Measurements from ENCODE around the gene VSTM2B.

VSTM2B gene

DNA sequence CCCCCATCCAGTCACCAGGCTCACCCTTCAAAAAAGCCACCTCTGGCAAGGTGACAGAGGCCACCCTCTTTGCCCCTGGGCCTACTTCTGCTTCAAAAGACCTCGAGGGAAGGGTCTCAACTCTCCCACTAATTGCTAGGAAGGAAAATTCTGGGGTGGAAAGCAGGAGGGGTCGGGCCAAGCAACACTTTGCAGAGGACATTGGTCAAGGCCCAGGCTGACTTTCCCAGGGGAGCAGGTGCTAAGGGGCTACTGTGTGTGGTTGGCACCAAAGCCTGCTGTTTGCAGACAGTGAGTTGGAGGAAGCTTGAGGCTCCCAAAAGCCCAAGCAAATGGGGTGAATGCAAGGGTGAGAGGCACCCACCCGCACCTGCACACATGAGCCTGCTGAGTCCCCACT is 28.6 kb upstream of the VSTM2B start:
- DNase-seq, result no peak

DNA sequence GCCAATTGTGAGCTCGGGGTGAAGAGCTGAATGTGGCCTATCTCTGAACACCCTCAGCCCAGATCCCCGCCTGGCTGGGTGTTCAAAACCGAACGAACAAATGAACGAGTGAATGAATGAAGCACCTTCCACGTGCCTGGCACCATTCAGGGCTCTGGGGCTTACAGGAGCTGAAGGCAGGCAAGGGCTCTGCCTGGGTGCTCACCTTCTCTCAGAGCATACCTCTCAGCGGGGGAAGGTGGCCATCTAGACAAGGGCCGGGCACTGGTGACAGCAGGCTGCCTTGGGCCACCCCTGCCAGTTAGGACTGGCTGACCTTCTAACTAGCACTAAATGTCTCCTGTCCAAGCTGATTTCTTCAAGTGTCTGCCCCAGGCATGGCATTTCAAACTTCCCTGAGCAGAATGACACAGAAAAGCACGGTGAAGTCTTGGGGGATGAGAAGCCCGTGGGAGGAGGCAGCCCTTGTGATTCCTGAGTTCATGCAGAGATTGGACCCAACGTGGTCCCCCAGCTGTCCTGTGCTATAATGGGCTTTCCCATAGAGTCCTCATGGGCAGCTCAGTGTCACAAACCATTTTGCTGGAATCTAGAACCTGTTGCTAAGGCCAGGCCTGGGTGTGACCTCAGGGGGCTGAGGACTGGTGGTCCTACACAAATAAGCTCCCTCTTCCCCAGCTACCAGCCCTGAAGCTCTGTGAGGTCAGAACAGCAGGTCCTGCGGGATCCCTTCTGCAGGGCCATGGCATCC is 27.9 kb upstream of the VSTM2B start:
- DNase-seq, result no peak

DNA sequence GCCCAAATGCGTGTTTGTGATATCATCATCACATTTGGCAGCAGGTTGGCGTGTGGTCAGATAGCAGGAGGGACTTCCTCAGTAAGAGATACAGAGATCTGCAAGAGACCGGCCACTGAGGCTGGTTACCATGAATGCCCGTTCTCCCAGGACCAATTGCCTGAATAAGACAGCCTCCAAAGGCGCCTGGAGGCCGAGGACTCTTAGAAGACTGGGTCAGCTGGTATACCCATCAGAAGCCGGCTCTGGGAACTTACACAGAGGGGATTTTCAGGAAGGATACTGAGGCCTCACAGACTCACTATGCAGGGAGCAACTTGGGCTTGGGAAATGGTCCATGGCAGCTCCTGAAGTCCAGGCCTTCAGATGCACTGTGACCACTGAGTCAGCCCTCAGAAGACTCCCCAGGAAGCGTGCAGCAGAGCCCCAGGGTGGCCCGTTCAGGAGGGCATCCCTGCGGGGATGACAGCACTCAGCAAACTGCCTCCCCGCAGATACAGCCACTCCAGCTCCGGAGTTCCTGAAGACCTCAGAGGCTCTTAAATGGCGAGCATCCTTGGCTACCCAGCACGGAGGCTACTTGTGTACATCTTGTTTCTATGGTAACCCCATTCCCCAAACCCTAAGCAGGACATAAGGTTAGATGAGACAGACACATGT is 26.4 kb upstream of the VSTM2B start:
- DNase-seq, result no peak

DNA sequence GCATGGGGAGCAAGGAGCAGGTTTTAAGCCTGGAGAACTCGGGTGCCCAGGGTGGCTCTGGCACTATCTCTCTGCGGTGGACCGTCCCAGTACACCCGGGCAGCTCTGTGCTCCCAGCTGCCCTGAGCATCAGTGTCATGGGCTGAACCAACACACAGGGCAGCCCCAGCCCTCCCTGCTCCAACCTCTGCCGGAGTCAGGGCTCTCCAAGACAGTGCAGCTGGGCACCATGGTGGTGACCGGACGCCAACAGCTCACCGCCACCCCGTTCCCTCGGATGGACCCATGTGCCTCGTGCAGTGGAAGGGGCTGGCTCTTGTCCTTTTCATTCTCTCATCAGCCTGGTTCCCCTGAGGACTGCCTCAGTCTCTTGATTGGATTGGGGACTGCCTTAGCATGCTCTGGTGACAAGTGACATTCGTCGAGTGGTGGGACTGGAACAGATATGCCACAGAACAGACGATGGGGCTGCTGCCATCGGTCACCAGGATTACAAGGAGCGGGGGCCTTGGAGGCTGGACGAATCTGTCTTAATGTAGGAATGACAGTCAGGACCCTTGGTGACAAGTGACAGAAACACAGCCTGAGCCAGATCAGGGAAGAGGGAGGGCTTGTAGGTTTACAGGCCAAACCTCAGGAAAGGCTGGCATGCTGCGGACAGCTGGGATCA is 25.7 kb upstream of the VSTM2B start:
- no peak for DNase-seq

DNA sequence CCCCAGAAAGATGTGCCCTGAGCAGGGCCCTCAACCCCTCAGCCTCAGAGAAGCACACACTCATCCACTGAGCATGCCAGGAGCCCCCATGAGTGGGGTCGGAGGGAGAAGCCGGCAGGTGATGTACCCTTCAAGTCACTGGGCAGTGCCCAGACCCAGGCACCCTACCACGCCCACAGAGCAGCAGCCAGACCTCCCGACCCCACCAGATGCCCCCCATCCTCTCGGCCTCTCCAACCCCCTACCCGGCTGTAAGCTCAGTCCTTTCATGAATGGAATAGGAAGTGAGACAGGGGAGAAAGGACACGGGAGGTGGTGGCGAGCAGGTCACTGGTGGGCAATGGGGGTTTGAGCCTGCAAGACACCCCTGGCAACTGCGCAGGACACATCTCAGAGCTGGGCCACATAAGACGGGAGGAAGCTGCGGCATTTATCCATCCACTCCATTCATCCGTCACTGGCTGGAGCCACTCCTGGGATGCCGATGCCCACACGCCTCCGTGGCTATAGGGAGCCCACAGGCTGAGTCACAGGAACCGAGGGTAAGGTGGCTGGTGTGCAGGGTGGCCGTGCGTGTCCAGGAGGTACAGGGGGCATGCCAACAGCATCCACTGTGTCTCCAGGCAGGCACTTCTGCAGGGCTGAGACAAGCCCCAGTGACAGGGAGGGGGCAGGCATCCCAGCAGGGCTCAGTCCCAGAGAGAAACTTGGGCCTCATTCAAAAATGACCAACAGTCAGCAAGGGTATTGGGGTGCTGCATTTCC is 23.8 kb upstream of the VSTM2B start:
- no peak for DNase-seq

DNA sequence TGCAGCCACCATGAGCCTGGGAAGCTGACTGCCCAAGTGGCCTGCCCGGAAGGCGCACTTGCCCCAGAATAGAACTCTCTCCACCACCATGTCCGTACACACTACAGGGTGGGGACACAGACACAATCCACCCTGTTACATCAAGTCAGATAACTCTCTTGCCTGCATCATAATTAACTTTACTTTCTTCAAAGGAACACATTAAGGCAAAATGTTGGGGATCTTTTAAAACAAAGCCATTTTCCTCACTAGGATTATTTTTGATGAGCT is 23.3 kb upstream of the VSTM2B start:
- no peak for DNase-seq

DNA sequence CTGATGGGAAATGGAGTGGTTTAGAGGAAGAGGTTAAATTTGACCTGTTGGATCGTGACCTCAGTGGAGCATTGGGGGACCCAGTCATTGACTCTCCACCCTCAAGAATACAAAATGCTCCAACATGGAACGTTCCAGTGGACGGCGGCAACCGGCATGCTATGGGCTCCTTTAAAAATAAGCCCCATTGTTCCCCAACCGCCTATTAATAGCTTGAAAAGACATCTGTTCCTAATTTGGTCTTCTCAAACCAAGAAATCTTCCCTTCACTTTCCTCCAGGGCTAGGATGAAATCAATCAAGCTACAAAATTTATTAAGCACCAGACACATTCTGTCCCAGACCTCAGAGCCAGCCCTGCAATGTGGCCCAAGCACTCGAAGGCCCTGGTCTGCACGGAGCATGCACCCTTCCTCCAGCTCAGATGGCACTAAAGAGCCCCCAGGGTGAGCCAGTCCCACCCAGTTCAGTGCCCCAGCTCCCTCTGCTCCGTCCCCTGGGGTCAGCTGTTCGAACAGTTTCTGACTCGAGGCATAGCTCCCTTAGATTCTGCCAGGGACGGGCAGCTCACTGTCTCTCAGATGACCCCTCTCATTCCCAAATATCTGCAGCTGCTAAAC is 22.5 kb upstream of the VSTM2B start:
- DNase-seq, result no peak

- no peak for DNase-seq
Measured at GRCh38 chr19:29503785-29504184, 22.0 kb upstream of the VSTM2B start.

GRCh38 chr19:29504454-29504853 is 21.3 kb upstream of the VSTM2B start:
- no peak for DNase-seq

- no peak for DNase-seq
Measured at GRCh38 chr19:29505097-29505824, 20.5 kb upstream of the VSTM2B start.

GRCh38 chr19:29506619-29506911 is 19.2 kb upstream of the VSTM2B start:
- no peak for DNase-seq

DNA sequence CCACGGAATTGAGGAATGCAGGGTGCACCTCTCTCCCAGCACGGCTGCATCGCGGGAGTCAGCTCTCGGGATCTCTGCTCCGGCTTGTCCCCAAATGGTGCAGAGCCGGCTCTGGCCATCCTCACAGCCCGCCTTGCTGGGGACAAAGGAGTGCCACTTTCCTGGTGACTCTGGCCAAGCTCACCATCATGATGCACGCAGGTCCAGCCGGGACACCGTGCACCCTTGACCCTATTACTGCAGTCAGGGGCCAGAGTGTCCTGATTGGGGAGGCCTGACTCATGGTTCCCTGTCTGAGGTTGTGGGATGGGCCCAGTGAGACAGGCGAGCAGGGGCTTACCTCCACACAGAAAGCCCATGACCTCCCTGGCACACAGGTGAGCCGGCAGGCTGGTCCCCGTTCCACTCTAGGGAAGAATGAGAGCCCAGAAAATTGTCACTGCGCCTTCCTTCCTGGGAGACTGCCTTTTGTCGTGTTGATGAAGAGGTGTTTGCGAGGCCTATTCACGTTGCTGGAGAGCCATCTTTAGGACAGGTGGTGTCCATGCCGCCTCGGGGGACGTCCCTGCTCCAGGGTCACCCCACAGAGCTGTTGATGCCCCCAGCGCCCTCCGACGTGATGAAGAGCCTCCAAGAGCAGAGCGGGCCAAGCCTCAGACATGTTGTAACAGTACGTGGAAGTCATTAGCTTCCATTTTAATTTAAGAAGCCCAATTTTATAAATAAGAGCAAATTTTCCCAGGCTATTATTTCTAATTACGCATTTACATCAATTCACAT is 18.5 kb upstream of the VSTM2B start:
- no peak for DNase-seq

- DNase-seq, result no peak
Measured at GRCh38 chr19:29508181-29508580, 17.6 kb upstream of the VSTM2B start.

- no peak for DNase-seq
Measured at GRCh38 chr19:29509456-29509855, 16.3 kb upstream of the VSTM2B start.

DNA sequence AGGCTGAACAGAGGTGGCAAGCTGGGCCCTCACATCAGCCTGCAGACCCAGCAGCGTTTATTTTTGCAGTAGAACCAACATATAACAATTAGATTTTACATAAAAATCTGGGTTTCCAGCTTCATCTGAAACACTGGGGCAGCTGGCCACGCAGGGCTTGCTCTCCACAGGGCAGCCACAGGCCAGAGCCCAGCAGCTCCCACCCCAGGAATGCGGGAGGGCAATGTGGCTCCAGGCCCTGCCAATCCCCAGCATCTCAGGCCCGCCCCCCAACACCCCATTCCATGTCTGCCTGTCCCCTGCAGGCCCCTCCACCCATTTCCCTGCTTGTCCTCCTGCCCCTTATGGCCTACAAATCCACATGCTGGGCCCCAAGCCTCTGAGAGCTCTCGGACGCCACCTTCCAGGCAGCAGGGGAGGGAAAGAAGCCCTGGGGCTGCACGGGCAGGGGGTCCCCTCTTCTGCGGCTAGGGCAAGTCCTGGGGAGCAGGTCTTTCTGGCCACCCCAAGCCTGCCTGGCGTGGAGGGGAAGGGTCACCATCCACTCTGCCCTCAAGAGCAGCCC is 15.0 kb upstream of the VSTM2B start:
- no peak for DNase-seq

GRCh38 chr19:29511768-29512167 is 14.0 kb upstream of the VSTM2B start:
- DNase-seq, result no peak

GRCh38 chr19:29512748-29513147 is 13.0 kb upstream of the VSTM2B start:
- DNase-seq, result no peak

GRCh38 chr19:29514525-29515232 is 11.1 kb upstream of the VSTM2B start:
- no peak for DNase-seq

DNA sequence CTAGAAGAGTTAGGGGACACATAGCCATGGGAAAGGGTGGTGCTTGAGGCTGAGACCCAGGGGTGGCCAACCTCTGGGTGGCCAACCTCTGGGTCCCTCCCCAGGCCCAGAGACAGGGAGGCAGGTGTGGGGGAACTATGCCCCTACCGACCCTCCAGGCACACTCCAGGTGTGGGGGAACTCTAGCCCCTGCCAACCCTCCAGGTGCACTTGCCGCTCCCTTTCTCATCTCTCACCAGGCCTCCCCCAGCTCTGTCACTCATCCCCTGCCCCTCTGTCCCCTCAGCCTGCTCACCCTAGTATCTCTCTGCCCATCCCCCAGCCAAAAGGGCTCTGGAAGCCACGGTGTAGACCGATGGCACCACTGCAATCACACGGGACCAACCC is 10.6 kb upstream of the VSTM2B start:
- DNase-seq, result no peak

GRCh38 chr19:29515706-29516357 is 10.0 kb upstream of the VSTM2B start:
- DNase-seq, result no peak

- DNase-seq, result no peak
Measured at GRCh38 chr19:29516358-29516725, 9.5 kb upstream of the VSTM2B start.
